ENCODE data around the gene PTPN18.
"Not testable (repeated sequence)": the region's sequence is repeated elsewhere in the genome, so short reads cannot be mapped to it uniquely, and the experiment has no call there.

PTPN18 gene

GRCh38 chr2:130382313-130382917 lies 26.6 kb downstream of the PTPN18 start:
- DNase-seq: no peak

GRCh38 chr2:130385709-130386108 lies 29.9 kb downstream of the PTPN18 start:
- no peak for DNase-seq

- no peak for DNase-seq
These were observed 31.2 kb downstream of the PTPN18 start for GRCh38 chr2:130387071-130387400.

- DNase-seq: no peak
These were observed 31.9 kb downstream of the PTPN18 start for GRCh38 chr2:130387804-130388203.

GRCh38 chr2:130388221-130388907 lies 32.5 kb downstream of the PTPN18 start:
- no peak for DNase-seq

- DNase-seq: no peak
These were observed 33.5 kb downstream of the PTPN18 start for GRCh38 chr2:130389358-130389757.

GRCh38 chr2:130389783-130390182 lies 33.9 kb downstream of the PTPN18 start:
- DNase-seq: no peak

- no peak for DNase-seq
These were observed 34.7 kb downstream of the PTPN18 start for GRCh38 chr2:130390460-130391057.

- DNase-seq: peak; percentile 49
These were observed 35.4 kb downstream of the PTPN18 start for GRCh38 chr2:130391058-130391871.

GRCh38 chr2:130391872-130392670 lies 36.2 kb downstream of the PTPN18 start:
- no peak for DNase-seq

GRCh38 chr2:130393318-130393910 lies 37.6 kb downstream of the PTPN18 start:
- no peak for DNase-seq

- DNase-seq: not testable (repeated sequence)
These were observed 50.4 kb downstream of the PTPN18 start for GRCh38 chr2:130406280-130406679.

GRCh38 chr2:130416693-130417092 lies 60.8 kb downstream of the PTPN18 start:
- peak; percentile 11 for DNase-seq

- not testable (repeated sequence) for DNase-seq
These were observed 63.0 kb downstream of the PTPN18 start for GRCh38 chr2:130418845-130419244.

Measured in CD4-positive, alpha-beta T cell treated with Interleukin-4 for 4 hours (primary cell).